Measurements from ENCODE around the gene CORO2B.

GRCh38 chr15:68641376-68641775, 62.6 kb downstream of the CORO2B start:
- TF ChIP-seq CTCF (IDR thresholded peaks at IDR 0.05 in 2 of 3, conservative IDR thresholded peaks at IDR 0.05 in 1 of 3; ENCODE audit: insufficient read depth in 2 of 3, low read depth in 1 of 3, low read length in 3 of 3) (no peak), CREM (IDR thresholded peaks at IDR 0.05; ENCODE audit: low read depth) (no peak), SRSF1 (IDR thresholded peaks at IDR 0.05; ENCODE audit: low read depth, low read length) (no peak), MAFF (IDR thresholded peaks at IDR 0.05; ENCODE audit: low read length) (no peak), HDAC3 (IDR thresholded peaks at IDR 0.05; ENCODE audit: borderline replicate concordance, partially characterized antibody) (no peak), USF2 (CRISPR knock-in tag; IDR thresholded peaks at IDR 0.05) (no peak), ZBTB26 (CRISPR knock-in tag; IDR thresholded peaks at IDR 0.05) (no peak), GATA2 (CRISPR knock-in tag; IDR thresholded peaks at IDR 0.05) (no peak), ESRRA (IDR thresholded peaks at IDR 0.05; ENCODE audit: borderline replicate concordance, low read depth) (no peak), RHOXF2B (CRISPR knock-in tag; conservative IDR thresholded peaks at IDR 0.05) (no peak), PML (IDR thresholded peaks at IDR 0.05; ENCODE audit: low read length) (no peak)

All from K562 (cell line).